Tongue (tissue), 2 donors: ENCODE data around the gene PYROXD2. TPM values are rescaled to one million over a fixed set of nuclear protein-coding genes. Genes with fewer than 3 reads are reported as not detected.
A peak's percentile ranks its signal among the peaks of the same experiment; 100 is the strongest.

Experiments used
- DNase-seq: peaks from one replicate; pipeline ENCODE4 v3.0.0-alpha.2; 2015
- total RNA-seq: library from RNA; depleted of rRNA; stranded (reverse); fragments of >200 nt; gene quantifications from one replicate; pipeline ENCODE4 v1.2.3, GENCODE V29; 2014

PYROXD2 gene
- total RNA-seq, 1 donor from 2014 or later, result 4.5 TPM

GRCh38 chr10:98433881-98434732 lies 19.1 kb upstream of the PYROXD2 start:
- no peak for DNase-seq

GRCh38 chr10:98433371-98433770 lies 18.4 kb upstream of the PYROXD2 start:
- no peak for DNase-seq

GRCh38 chr10:98432330-98432729 lies 17.3 kb upstream of the PYROXD2 start:
- DNase-seq, result no peak

- no peak for DNase-seq
Observed at GRCh38 chr10:98431016-98431415, 16.0 kb upstream of the PYROXD2 start.

DNA sequence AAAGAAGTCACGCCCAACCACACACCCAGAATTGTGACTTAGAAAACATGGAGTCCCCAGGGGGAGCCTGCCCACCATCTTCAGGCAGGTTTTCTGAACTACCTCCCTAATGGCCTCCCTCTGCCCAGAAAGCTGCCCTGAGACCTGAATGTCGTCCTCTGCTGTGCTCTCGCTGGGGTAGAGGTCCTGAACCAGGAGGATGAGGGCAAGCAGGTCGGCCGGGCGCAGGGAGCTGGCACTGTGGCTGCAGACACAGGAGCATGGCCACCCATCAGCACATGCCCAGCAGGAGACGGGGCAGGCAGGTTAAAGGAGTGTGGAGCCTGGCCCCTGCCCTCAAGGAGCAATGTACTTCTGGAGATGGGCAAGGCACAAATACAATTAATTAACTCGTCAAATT lies 15.4 kb upstream of the PYROXD2 start:
- DNase-seq, result no peak

DNA sequence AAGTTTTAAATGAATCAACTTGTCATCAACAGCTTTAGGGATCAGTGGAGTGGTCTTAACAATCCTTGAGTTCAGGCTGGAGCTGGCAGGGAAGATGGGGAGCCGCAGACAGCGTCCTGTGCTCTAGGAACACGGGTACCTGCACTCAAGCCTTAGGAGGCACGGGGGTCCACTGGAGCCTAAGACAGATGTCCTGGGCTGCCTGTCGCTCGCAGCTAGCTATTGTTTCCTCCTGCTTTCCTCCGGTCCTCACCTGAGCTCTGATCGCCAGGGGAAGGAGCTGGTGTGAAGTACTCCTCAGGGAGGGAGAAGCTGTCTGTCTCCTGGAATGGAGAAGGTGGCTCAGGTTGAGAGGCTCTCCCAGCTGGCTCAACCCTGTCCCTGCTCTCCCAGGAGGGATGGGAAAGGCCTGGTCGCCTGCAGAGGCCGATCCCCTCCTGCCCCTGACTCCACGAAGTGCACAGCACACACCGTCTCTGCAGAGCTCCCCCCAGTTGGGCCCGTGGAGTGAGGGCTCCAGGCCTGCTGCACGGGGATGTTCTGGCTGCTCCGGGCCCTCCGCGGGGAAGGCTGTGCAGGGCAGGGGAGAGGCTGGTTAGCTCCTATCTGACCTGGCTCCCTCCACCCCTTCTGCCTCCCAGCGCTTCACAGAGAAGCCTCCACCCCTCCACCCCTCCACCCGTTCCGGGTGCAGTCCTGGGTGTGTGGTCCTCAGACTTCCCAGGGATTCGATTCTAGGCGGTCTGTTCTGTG lies 14.5 kb upstream of the PYROXD2 start:
- DNase-seq, result no peak

DNA sequence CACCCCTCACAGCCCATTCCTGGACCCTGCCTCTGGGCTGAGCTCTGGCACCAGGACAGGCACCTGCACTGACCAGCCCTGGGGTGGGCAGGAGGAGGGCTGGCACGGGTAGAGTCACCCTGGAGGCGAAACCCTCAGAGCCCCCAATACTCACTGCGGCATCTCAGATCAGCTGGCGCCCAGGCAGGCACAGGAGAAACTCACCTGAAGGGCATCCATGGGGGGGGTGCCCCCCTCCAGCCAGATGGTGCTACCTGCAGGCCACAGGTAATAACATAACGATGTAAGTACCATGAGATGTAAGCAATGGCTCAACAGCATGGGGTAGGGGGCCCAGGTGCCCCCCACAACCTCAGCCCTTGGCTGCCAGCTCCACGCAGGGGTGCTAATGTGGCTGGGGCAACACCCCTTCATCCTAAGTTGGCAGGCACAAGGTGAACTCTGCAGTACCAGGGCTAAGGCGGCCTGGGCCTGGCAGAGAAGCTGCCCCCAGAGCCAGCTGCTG lies 12.1 kb upstream of the PYROXD2 start:
- DNase-seq, result no peak

- DNase-seq, result no peak
Observed at GRCh38 chr10:98425511-98426352, 10.8 kb upstream of the PYROXD2 start.

GRCh38 chr10:98424295-98425254 lies 9.6 kb upstream of the PYROXD2 start:
- DNase-seq, result no peak

- no peak for DNase-seq
Observed at GRCh38 chr10:98423691-98424120, 8.7 kb upstream of the PYROXD2 start.

DNA sequence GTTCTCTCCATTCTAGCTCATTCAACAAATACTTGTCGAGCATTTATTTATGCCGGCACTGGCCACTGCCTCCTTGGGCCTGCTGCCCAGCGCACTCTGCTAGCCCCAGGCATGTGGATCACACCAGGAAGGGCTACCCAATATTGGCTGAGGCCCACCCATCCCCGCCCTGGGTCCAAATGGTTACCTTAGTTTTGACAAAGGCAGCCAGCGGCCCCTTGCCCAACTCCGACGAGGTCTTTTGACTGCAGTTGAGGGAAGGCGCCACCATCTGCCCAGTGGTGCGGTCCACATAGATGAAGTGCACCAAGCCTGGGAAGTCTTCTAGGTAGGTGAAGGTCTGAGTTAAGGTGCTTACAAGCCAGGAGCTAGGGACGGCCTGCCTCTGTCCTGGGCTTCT lies 7.2 kb upstream of the PYROXD2 start:
- DNase-seq, result no peak

- DNase-seq, result no peak
Observed at GRCh38 chr10:98420786-98421185, 5.8 kb upstream of the PYROXD2 start.

DNA sequence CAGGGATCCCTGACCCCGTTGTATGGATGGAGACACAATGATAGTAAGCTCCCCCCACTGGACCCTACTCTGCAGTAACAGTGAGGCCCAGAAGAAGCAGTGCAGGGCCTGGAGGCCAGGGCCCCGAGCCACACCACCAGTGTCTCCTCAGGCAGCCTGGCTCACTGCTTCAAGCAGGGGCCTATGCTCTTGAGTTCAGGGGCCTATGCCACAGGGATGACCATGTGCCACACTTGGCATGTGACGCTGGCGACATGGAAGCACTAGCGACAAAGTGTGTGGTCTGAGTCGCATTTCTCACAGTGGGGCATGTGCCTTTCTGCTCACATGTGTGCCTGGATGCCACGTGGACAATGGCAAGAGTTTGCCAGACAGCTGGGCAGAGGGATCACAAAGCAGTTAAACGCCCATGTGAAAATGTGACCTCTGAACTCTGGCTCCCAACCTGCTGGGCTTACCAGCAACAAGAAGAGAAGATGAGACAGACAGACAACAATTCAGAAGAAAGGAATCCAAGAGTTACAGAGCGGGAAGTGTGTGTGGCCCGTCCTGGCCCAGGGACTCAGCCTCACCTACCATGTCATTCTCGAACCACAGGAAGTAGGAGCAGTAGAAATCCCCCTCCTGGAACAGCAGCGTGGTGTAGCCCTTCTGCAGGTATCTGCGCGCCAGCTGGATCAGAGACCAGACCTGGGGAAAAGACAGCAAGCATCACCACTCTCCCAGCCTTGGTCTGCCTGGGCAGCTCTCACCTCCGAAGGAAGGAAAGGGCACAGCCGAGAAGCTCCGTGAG lies 4.7 kb upstream of the PYROXD2 start:
- DNase-seq, result no peak

DNA sequence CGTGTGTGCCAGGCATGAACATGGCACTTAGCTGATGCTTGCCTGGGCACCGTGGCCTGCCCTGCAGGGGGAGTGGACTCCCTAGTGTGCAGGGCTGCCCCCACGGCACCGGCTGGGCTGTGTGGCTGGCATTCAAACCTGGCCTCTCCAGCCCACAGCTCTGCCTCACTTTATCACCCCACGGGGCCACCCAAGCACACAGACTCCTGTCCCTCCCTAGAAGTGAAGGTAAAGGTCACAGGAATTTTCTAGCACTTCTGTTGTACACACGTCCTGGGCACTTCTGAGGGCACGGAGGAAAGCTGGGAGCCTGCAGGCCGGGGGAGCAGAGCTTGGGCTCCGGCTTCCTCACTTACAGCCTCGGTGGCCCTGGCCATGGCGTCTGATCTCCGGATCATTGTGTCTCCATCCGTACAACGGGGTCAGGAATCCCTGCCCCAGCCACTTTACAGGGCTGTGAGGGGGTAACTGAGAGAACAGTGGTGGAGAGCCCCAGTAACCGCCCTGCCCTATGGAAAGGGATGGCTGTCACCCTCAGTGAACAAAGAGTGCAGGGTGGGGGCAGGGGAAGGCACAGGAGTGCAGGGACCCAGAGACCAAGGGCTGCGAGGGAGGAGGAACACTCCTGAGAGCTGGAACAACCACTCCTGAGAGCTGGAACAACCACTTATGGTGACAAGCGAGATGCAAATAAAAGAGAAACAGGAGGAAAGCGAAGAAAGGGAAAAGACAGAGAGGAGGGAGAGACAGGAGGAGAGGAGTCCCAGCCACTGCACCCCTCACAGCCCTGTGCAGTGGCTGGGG lies 3.9 kb upstream of the PYROXD2 start:
- DNase-seq, result no peak

GRCh38 chr10:98417973-98418664 lies 3.1 kb upstream of the PYROXD2 start:
- DNase-seq, result no peak

DNA sequence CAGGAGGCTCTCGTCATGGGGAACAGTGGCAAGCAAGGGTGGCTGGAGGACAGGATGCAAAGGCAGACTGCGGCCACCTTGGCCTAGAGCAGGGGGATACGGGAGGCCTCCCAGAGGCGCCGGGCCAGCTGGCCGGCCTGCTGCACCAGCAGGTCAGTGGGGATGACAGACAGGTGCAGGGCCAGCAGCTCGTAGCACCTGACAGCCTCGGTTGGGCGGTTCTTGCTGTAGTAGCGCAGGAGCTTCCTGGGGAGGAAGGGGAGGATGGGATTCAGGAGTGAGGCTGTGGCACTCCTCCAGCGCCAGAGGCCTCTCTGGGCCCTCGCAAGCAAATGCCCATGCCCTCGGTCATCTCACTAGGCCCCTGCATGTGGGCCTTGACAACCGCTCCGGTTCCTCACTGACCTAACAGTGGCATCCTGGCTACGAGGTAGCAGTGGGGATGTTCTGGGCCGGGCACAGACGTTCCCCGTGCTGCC lies 2.5 kb upstream of the PYROXD2 start:
- DNase-seq, result no peak

- DNase-seq, result no peak
Observed at GRCh38 chr10:98416606-98417388, 1.8 kb upstream of the PYROXD2 start.

GRCh38 chr10:98415731-98416119 lies 743 bp upstream of the PYROXD2 start:
- DNase-seq, result peak; percentile 32
